Endothelial cell of hepatic sinusoid (primary cell): ENCODE measurements around the gene PAM16.

Experiments used
- in situ Hi-C: cut with HindIII; loops from 2 replicates; pipeline ENCODE4 v1.10.0; 2017; ENCODE audit warnings: low sequenced_read_pairs

The PAM16 gene

DNA sequence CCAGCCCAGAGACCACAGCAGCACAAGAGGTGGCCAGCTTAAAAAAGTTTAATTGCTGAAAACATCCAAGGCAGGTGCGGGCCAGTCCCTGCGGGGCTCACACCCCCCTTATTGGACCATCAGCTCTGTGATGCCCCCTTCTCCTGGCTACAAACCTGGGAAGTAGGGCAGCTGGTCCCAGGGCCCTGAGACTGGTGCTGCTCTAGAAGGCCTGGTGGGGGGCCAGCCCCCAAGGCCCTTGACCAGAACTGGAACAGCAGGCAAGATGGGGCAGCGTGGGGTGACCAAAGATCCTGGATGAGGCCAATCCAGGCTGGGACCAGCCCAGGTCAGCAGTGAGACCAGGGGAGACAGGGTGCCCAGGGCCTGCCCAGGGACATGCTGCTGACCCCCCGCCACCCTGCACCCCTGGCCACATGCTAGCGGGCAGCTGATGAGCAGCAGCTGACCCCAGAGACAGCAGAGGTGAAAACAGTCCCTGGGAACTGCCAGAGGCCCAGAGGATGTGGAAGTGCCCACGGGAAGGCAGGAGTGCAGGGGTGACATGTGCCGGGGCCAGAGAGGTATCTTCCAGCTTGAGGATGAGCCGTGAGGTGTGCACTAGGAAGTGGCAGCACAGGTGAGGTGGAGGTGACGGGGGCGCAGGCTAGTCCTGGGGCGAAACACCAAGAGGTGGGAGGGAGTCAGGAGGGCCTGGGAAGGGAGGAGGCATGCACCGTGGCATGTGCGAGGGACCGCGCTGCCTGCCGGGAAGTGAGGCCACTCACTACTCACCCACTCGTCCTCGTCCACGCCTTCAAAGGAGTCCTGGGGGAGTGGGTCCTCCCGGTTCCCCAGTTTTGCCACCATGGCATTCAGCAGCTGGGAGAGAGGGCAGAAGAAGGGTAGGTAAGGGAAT, 3.6 kb upstream of the PAM16 start:
- in situ Hi-C loops: no loop called here

DNA sequence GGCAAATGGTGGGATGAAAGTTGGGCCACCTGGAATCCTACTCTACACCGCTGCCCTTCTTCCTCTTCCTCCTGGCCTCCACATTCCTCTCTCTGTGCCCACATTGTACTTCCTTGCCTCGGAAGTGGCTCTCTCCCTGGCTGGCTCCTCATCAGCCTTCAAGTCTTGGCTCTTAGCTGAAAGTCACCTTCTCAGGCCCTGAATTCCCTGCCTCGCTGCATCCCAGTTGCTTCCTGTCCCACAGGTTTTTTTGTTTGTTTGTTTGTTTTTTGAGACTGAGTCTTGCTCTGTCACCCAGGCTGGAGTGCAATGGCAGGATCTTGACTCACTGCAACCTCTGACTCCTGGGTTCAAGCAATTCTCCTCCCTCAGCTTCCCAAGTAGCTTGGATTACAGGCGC, 2.6 kb upstream of the PAM16 start:
- in situ Hi-C loops: no loop called here

DNA sequence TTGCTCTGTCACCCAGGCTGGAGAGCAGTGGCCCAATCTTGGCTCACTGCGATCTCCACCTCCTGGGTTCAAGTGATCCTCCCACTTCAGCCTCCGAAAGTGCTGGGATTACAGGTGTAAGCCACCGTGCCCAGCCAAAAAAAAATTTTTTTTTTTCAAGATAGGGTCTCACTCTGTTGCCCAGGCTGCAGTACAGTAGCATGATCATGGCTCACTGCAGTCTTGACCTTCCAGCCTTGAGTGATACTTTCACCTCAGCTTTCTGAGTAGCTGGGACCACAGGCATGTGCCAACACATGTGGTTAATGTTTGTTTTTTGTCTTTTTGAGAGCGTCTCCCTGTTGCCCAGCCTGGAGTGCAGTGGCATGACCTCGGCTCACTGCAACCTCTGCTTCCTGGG, 1.7 kb upstream of the PAM16 start:
- in situ Hi-C loops: no loop called here

DNA sequence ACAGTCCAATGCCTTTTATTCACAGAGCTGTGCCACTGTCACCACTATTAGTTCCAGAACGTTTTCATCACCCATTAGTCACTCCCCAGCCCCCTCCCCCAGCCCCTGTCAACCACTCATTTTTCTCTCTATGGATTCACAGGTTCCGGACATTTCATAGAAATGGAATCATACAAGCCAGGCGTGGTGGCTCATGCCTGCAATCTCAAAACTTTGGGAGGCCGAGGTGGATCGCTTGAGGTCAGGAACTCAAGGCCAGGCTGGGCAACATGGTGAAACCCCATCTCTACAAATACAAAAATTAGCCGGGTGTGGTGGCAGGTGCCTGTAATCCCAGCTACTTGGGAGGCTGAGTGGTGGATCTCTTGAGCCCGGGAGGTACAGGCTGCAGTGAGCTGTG, 759 bp upstream of the PAM16 start:
- in situ Hi-C loops: no loop called here

DNA sequence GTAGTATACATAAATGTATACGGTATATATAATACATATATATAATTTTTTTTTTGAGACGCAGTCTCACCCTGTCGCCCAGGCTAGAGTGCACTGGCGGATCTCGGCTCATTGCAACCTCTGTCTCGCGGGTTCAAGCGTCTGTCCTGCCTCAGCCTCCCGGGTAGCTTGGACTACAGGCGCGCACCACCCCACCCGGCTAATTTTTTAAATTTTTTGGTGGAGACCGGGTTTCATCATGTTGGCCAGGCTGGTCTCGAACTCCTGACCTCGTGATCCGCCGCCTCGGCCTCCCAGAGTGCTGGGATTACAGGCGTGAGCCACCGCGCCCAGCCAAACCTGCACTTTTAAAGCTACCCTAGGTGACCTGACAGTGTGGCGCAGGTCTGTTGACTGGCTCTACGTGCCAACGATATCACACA, 745 bp downstream of the PAM16 start:
- in situ Hi-C loops: no loop called here

DNA sequence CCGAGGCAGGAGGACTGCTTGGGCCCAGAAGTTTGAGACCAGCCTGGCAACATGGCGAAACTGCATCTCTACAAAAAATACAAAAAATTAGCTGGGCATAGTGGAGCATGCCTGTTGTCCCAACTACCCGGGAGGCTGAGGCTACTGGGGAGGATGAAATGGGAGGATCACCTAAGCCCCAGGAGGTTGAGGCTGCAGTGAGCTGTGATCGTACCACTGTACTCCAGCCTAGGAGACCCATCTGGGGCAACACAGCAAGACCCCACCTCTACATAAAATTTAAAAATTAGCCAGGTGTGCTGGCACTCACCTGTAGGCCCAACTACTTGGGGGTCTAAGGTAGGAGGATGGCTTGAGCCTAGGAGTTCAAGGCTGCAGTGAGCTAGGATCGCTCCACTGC, 1.8 kb downstream of the PAM16 start:
- in situ Hi-C loops: loop anchor here (10.0 kb wide), 1 partner anchor 95 kb away; no protein-coding TSS in a partner anchor

DNA sequence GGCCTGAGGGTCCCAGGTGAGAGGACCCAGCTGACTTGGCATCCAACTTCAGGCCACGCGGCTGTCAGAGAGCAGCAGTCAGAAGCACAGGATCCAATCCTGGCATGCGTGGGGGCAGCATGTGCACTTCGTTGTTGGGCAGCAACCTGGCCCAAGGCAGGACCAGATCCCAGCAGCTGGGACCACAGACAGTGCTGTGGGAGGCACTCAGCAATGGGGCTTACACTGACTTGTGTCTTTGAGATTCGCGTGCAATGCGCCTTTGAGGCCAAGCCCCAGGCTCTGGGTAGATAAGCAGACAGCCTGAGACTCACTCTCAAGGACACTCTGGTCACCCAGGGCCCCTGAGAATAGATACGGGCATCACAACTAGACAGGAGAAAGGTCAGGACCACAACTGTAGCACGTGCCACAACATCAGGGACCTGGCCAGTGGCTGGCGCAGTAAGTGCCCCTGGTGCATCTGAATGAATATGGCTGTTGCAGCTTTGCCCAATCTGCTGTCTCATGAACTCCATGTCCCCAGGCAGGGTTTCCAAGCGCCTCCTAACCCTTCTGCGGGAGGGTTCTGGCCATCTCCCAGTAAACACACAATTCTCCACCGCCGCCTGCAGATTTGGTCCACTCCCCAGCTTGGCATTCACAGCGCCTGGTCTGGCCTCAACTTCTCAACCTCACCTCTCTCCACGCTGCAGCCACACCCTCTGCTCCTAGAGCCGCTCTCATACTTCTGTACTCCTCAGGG, 3.2 kb downstream of the PAM16 start:
- in situ Hi-C loops: loop anchor here (10.0 kb wide), 1 partner anchor 97 kb away; no protein-coding TSS in a partner anchor

DNA sequence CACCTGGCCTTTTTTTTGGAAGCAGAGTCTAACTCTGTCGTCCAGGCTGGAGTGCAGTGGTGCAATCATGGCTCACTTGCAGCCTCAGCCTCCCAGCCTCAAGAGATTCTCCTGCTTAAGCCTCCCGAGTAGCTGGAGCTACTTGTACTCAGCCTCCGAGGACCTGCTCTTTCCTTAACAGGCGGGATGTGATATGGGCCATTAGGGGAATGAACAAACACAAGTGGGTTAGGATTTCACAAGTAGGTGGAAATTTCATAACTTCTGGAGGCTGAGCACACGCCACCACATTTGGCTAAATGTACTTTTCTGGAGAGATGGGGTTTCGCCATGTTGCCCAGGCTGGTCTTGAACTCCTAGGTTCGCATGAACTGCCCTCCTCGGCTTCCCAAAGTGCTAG, 4.1 kb downstream of the PAM16 start:
- in situ Hi-C loops: loop anchor here (10.0 kb wide), 1 partner anchor 98 kb away; no protein-coding TSS in a partner anchor

DNA sequence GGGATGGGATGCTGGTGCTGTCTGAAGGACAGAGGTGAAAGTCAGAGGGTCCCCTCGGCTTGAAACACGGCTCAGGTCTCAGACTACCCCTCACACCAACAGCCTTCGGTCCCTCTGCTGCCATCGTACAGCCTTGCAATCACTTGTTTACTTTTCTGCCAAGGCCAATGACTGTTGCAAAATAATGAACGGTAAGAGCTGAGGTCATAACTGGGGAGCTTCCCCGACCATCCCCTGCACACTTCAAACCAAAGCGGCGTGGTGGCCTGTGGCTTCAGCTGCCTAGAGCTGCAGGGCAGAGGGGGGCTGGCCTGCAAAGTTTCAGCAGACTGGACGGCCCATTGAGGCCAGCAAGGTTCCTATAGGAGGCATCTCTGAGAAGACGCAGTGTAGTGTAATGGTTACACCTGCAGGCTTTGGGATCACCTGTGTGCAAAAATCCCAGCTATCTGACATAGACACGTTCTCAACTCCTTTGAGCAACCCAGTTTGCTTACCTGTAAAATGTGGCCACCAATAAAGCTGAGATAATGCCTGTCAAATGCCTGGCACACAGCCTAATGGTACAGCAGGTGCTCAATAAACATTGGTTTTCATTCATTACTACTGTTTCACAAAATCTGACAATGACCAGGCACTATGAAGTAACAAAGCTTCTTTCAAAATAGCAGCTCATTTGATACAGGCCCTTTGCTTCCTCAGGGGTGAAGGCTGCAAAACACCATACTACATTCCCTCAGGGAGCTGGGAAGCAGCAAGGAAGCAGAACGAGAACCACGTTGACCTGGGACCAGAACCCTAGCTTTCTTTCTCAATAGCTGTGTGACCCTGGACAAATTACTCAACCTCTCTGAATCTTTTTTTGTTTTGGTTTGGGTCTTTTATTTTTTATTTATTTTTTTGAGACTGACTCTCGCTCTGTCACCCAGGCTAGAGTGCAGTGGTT, 5.0 kb downstream of the PAM16 start:
- in situ Hi-C loops: loop anchor here (10.0 kb wide), 1 partner anchor 99 kb away; no protein-coding TSS in a partner anchor

DNA sequence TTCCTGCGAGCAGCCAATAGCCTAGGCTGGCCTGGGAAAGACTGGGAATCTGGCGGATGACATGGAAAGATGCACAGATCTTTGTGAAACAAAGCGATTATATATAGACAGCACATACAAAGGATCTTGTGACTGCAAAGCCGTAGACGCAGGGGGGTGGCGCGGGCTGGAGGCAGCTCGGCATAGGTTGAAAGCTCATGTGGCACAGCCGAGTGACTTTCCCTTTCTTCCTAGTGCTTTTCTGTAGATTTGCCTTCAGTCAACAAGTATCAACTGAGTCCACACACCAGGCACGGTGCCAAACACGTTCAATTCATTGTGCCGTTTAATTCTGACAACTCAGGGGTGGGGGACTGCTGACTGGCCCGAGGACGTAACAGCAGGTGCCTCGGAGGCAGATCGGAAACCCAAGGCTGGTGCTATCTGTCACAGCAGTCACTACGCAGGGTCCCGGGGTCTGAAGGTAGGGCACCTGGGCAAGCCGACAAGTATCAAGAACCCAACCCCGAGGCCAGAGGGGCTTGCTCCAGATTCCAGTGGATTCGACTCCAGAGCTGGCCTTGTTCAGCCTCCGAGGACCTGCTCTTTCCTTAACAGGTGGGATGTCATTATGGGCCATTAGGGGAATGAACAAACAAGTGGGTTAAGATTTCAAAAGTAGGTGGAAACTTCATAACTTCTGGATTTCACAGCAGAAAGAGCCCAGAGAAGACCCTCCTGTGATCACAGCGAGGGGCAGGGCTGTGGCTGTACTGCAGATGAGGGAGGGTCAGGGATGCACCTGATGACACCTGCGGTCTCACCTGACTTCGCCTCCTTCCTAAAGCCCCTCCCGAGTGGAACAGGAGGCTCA, 5.9 kb downstream of the PAM16 start:
- in situ Hi-C loops: loop anchor here (5.0 to 10.0 kb wide), 2 partner anchors 63 to 100 kb away; no protein-coding TSS in a partner anchor

DNA sequence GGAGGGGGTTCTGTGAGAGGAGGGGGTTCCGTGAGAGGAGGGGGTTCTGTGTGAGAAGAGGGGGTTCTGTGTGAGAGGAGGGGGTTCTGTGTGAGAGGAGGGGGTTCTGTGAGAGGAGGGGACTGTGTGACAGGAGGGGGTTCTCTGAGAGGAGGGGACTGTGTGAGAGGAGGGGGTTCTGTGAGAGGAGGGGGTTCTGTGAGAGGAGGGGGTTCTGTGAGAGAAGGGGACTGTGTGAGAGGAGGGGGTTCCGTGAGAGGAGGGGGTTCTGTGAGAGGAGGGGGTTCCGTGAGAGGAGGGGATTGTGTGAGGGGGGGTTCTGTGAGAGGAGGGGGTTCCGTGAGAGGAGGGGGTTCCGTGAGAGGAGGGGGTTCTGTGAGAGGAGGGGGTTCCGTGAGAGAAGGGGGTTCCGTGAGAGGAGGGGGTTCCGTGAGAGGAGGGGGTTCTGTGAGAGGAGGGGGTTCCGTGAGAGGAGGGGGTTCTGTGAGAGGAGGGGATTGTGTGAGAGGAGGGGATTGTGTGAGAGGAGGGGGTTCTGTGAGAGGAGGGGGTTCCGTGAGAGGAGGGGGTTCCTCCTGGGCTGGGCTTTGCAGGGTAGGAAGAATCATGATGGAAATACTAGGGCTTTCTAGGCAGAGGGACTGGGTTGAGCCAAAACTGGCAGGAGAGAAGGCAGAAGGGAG, 6.7 kb downstream of the PAM16 start:
- in situ Hi-C loops: loop anchor here (5.0 to 10.0 kb wide), 2 partner anchors 62 to 100 kb away; no protein-coding TSS in a partner anchor

DNA sequence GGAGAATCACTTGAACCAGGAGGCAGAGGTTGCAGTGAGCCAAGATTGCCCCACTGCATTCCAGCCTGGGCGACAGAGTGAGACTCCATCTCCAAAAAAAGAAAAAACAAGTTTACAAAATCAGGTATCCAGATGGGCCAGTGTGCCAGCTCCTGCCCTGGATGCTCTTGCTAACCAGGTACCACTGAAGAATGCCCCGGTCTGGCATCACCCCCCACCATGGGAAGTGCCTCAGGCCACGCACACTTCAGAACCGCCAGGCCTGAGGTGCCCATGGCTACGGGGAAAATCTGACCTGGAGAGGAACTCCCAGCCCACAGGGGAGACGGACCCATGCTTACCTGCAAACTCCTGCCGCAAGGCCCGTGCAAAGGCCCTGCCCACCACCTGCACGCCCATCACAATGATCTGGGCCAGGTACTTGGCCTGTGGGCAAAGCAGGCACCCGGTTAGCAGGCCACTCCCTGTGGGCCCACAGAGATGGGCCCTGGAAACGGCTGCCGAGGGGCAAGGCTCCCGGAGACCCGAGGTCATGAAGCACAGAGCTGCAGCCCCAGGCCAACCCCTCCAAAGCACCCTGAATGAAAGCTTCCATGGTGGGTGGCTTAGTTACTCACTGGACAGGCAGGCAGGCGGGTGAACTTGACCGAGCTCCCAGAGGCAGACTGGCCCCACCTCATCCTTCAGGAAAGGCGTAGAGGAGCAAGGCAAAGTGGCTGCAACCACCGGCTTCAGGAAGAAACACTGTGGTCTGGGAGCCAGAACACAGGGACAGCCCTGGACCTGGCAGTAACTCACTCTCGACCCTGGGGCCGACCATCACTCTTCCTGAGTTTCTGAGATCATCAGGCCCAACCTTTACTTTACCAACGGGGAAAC, 8.0 kb downstream of the PAM16 start:
- in situ Hi-C loops: loop anchor here (5.0 to 10.0 kb wide), 2 partner anchors 61 to 102 kb away; no protein-coding TSS in a partner anchor

DNA sequence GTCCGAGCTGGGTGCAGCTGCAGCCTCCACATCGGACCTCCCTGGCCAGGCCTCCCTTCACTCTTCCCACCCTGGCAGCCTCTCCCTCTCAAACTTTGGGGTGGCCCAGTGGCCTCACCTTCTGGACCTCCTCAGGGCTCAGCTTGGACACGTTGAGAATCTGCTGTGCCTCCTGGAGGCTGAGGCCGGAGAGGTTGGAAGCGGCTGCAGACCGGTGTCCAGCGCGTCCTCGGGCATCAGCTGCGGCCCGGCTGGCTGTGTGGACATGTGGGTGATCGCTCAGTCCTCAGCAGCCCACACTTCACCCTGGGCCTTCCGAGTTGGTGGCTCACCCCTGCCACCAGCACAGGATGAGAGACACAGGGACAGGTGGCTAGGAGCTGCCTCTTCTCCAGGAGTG, 9.9 kb downstream of the PAM16 start:
- in situ Hi-C loops: loop anchor here (5.0 to 10.0 kb wide), 2 partner anchors 59 to 104 kb away; no protein-coding TSS in a partner anchor

DNA sequence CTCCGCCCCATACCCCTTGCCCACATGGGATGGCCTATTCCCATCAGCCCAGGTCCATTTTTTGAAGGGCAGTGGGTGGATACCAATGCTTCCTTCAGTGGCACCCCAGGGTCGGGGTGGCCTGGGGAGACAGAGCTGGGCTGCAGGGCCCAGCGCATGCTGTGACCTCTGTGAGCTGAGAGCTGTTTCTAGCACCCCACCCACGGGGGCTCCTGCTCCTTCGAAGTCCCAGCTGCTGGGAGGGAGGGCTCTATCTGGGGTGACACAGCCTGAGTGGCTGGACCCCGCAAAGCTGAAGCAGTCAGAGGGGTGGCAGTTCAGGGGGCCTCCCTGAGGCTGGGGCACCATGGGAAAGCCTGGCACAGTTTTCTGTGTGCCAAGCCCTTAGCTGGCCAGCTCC, 10.7 kb downstream of the PAM16 start:
- in situ Hi-C loops: loop anchor here (5.0 to 10.0 kb wide), 2 partner anchors 58 to 104 kb away; no protein-coding TSS in a partner anchor

DNA sequence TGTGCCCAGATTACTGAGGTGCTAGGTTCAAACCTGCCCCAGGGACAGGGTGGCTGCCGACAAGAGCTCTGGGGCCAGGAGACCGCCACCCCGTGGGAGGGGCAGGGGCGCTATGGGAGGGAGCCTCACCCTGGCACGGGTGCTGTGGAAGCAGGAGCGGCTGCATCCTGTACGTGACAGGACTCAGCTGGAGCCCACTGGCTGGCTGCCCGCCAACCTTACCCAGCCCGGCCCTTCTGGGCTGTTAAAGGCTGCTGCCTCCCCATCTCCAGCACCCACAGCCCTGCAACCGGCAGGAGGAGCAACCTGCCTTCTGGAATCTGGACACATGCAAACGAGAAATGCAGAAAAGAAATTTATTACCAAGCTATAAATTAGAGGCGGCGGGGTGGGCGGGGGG, 11.2 kb downstream of the PAM16 start:
- in situ Hi-C loops: loop anchor here (5.0 to 10.0 kb wide), 2 partner anchors 58 to 105 kb away; no protein-coding TSS in a partner anchor

DNA sequence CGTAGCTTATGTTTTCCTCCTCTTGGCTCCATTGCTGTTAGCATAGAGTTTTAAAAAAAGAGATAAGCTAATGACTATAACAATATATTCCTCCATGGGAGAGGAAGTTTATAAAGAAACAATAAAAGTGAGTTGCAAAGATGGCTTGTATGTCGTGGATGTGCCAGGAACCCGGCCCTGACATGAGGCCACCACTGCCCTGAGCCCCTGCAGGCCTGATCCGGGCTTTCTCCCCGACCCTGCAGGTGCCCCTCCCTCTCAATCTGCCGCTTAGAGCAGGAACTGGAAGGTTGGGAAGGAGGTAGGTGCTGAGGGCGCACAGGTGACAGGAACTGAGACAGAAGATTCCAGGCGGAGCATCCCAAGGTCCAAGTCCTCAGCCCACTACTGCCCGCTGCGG, 11.7 kb downstream of the PAM16 start:
- in situ Hi-C loops: no loop called here

DNA sequence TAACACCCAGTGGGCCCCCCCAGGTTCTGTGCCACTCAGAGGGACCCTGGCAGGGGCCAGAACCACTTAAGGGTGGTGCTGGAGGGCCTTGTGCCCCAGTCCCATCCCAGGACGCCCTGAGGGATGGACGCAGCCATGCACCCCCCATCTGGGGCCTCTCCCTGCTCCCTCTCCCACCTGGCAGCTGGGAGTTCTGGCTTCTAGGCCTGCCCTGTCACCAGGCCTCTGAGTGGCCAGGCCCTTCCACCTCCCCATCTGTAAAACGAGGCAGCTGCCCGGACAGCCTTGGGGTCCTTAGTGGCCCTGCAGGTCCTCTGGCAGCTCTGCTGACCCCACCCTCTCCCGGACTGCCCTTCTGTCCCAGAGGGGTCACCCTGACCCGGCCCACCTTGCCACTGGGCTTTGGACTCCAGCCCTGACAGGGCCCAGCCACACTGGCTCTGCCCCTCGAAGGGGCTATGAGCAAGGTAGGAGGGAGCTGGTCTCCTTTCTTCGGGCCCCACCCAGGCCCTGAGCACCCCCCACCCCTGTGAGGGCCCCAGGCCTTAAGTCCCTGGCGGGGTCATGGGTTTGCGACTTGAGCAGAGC, 12.3 kb downstream of the PAM16 start:
- in situ Hi-C loops: no loop called here
